Measurements from ENCODE around the gene FCER1G.
A peak's percentile ranks its signal among the peaks of the same experiment; 100 is the strongest.
"Not testable (repeated sequence)": the region's sequence is repeated elsewhere in the genome, so short reads cannot be mapped to it uniquely, and the experiment has no call there.

The FCER1G gene

DNA sequence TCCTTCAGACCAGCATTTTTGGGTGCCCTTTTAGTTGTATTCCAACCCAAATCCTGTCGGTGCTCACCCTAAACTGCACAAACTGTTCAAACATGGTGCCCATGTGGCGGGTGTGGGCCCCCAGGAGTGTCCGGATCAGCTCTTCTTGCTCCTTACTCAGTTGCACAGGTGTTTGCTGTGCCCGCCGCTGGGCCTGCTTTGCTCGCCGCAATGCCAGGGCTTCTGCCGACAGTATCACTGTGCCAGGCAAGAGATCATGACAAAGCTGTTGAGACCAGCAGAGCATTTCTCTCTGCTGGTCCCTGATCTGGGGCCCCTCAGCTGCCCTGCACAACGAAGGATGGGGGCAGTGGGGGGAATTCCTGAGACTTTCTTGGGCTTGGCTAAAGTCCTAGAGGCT lies 18.0 kb downstream of the FCER1G start:
- no peak for DNase-seq (ENCODE audit: low spot score)

DNA sequence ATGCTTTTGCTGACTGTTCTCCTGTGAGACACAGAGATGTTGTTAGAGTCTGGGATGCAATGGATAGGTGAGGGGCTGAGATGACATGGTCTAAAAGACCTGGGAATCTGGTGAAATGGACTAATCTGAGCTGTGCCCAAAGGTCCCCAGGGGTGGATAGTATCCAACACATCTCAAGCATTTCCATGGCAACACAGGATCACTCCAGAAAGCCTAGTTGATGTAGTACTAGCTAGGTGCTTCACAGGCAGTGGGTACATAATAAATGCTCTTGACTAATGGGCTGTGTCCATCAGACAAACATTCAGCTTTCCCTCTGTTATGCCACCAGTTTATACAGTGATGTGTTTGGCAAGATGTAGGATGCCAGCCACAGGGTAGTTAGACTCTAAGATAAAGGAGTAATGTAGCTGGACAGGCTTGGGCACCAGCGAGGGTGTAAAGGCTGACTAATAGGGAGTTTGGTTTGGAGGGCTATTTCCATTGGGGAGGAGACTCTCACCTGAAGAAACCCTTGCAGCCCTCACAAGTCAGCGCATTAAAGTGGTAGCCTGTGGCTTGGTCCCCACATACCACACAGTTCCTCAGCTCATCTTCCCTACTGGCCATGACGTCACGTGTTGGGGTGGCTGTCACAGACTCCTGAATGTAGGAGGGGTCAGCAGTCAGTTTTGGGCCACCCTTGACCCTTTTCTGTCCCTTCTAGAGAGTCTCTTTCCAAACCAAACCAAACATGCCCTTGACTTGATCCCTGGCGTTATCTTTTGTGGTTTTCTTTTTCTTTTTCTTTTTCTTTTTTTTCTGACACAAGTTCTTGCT lies 21.1 kb downstream of the FCER1G start:
- no peak for DNase-seq (ENCODE audit: low spot score)

DNA sequence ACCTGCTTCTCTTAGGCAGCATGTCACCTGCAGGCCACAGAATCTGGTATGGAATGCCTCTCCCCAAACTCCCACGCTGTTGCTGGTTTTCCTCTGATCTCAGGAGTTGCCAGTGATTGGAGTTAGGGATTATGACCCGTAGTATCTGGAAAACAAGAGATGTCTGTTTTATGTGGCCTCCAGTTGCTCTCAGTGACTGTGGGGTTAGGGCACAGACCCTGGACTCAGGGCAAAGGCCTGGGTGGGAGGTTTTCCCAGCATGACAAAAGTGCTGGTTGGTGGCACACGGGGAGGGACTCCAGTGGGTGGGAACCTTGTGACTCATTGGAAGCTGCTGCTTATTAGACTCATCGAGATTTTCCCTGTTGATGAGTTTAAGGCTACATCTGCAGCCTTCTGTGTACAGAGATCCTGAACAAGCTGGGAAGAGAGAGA lies 23.0 kb downstream of the FCER1G start, which contains the start of gene NR1I3:
Gene NR1I3 (minus strand): TSS at position 165 of the 435 bp plus-strand sequence. CDS start 1,638 bp downstream, outside the sequence.
- DNase-seq (ENCODE audit: low spot score) = no peak

DNA sequence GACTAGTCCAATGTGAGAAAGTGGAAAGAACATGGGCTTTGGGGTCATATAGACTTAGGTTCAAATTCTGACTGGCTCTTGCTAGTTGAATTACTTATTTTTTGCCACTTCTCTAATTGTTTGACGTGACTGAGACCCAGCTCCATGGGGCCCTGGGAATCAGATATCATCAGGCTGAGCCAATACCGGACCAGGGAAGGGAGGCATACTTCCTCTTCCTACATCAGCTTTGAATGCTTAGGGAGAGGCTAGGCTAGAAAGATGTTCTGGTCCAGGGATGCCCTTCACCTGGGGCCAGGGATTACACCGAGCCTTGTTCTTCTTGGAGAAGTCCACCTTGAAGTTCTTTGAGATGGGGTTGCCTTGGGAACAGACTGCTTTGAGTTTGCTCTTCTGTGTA lies 26.6 kb downstream of the FCER1G start:
- DNase-seq (ENCODE audit: low spot score) = no peak

DNA sequence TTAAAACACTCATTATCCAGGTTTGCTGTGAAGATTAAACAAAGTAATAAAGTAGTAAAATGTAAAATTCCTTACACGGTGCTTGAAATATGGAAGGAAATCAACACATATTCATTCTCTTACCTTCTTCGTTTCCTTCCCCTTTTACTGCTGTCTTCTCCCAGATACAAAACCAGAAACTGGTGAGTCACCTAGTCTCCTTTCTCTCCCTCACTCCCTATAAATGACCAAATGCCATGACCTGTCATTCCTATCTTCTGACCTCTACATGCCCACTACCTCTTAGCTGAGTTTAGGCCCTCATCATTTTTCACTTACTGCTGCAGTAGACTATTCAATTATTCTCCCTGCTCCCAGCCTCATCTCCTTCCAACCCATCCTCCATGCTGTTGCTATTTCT lies 27.2 kb downstream of the FCER1G start:
- no peak for DNase-seq (ENCODE audit: low spot score)

DNA sequence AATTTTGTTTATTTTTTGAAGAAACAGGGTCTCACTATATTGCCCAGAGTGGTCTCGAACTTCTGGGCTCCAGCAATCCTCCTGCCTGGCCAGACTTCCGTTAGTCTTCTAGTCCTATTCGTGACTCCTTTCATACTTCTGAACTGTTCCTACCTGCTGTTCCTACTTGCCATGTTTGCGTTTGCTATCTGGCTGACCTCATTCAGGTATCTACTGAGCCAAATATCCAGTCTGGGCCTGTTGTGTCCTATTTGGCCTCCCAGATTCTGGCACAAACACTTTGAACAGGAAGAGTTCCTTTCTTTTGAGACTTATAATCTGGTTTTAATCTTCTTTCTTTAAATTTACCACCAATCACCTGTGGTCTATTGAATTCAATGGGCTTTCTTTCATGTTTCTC lies 29.8 kb downstream of the FCER1G start:
- no peak for DNase-seq (ENCODE audit: low spot score)

DNA sequence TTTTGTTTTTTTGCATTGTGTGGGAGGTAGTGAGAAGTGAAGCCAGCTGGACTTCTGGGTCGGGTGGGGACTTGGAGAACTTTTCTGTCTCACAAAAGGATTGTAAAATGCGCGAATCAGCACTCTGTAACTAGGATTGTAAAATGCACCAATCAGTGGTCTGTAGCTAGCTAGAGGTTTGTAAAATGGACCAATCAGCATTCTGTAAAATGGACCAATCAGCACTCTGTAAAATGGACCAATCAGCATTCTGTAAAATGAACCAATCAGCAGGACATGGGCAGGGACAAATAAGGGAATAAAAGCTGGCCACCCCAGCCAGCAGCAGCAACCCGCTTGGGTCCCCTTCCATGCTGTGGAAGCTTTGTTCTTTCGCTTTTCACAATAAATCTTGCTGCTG lies 35.0 kb downstream of the FCER1G start:
- not testable (repeated sequence) for DNase-seq (ENCODE audit: low spot score)

DNA sequence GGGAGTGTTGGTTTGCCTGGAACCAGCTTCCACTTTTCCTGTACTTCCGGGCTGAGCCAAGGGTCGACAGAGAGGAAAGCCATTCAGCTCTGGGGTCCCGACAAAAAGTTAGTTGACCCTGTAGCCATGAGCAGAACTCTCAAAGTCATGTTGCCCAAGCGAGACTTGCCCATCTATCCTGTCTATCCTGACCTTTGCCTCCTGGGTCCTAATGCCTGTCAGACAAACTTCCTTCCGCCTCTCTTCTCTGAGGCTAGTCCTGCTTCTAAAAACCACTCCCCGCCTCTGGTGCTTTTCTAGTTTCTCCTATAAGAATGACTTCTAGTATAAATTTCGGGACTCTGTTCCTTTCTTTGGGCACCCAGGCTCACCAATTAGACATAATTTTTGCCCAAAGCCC lies 35.7 kb downstream of the FCER1G start:
- no peak for DNase-seq (ENCODE audit: low spot score)

DNA sequence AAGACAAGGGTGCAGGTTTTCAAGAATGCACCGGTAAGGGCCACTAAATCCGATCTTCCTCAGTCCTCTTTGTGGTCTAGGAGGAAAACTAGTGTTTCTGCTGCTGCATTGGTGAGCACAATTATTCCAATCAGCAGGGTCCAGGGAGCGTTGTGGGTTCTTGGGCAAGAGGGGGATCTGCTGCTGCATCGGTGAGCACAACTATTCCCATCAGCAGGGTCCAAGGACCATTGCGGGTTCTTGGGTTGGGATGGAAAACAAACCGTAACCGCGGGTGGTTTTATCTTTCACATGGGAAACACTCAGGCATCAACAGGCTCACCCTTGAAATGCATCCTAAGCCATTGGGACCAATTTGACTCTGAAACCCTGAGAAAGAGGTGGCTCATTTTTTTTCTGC lies 36.5 kb downstream of the FCER1G start:
- DNase-seq (ENCODE audit: low spot score) = no peak

DNA sequence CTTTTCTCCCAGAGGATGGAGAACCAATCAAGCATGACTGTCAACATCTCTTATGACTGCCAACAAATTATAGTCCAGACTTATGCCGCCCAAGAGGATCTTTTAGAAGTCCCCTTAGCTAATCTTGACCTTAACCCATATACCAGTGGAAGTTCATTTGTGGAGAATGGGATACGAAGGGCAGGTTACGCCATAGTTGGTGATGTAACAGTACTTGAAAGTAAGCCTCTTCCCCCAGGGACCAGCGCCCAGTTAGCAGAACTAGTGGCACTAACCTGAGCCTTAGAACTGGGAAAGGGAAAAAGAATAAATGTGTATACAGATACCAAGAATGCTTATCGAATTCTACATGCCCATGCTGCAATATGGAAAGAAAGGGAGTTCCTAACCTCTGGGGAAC lies 40.2 kb downstream of the FCER1G start:
- DNase-seq (ENCODE audit: low spot score) = not testable (repeated sequence)

DNA sequence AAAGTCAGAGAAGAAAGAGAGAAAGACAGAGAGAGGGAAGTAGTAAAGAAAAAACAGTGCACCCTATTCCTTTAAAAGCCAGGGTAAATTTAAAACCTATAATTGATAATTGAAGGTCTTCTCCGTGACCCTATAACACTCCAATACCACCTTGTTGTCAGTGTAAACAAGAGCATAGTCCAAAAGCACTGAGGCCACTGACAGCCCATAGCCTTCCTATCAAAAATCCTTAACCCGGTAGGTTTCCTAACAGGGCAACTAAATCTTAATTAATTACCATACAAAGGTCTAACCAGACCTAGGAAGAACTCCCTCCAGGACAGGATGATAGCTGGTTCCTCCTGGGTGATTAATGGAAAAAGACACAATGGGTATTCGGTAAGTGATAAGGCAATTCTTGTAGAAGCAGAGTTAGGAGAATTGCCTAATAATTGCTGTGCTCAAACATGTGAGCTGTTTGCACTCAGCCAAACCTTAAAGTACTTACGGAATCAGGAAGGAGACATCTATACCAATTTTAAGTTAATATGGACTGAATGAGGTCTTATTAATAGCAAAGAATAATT lies 40.9 kb downstream of the FCER1G start:
- not testable (repeated sequence) for DNase-seq (ENCODE audit: low spot score)

DNA sequence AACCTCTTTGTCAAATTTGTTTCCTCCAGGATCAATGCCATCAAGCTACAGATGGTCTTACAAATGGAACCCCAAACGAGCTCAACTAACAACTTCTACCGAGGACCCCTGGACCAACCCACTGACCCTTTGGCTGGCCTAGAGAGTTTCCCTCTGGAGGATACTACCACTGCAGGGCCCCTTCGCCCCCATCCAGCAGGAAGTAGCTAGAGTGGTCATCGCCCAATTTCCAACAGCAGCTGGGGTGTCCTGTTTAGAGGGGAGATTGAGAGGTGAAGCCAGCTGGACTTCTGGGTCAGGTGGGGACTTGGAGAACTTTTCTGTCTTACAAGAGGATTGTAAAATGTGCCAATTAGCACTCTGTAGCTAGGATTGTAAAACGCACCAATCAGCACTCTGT lies 42.0 kb downstream of the FCER1G start:
- not testable (repeated sequence) for DNase-seq (ENCODE audit: low spot score)

DNA sequence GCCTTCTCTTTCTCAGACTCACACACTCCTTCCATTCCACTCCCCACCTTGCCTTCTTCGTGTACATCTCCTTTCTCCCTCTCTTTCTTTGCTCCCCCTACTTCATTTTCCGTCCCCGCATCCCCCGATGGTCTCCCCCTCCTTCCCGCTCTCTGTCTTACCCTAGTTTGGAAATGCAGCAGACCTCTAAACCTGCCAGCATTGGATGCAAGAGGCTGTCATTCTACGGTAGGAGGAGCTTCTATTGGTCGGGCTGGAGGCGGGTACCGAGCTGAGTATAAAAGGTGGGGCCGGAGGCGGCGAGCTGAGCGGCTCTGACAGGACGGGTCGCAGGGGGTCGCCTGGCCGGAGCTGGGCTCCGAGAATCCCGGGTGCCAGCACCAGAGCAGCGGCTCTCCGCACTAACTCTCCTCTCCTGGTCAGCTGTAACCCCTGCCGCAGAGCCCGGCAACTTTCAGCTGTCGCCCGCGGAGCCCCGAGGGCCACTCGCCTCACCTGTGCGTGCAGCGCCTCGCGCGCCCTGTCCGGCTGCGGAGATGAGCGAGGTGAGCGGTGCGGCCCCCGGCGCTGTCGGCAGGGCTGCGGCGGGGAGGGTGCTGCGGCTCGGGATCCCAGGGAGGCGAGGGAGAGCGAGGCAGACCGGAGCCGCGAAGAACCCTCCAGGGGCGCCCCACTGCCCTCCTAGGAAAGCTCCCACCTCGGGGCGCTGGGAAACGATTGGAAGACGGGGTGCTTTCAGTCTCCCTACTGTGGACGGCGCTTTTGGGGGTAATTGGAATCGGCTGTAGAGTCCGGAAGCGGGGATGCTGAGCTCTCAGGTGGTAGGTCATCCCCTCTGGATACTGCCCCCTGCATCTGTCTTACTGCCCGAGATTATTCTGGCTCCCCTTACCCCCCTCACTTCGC lies 43.6 kb downstream of the FCER1G start, which contains the start of gene PCP4L1:
Gene PCP4L1 (plus strand): TSS at position 307 of the 906 bp plus-strand sequence. CDS start 230 bp downstream, at position 537.
- peak; percentile 72 for DNase-seq (ENCODE audit: low spot score)

DNA sequence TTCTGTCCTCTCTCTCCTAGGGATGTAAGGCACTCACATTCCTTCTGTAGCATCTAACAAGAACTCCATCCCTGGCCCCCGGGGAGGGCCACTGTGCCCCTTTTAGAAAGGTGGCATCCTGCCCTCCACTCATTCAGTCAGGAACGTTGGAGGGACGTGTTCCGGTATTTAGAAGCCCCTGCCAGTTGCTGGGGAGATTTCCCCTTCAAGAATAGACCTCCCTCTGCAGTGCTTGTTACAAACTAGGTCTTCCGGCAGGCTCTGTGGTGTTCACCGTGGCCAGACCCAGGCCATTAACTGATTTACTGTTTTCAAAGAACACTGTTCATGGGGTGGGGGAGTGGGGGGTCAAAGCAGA lies 44.2 kb downstream of the FCER1G start:
- DNase-seq (ENCODE audit: low spot score) = no peak

DNA sequence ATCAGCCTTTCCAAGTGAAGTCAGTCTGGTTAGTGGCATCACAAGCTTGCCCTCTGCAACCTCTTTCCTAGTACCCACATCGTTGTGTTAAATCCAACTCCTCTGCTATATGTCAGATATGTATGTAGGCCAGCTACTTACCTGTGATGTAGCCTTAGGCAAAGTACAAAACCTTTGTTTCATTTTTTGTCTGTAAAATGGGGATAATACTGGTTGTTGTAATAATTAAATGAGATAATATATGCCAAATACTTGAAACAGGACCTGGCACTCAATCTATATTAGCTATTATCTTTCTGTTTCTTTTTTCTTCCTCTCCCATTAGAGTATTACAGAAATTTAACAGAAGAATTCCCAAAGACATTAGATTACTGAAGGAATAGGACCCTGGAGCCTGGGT lies 44.7 kb downstream of the FCER1G start:
- no peak for DNase-seq (ENCODE audit: low spot score)

DNA sequence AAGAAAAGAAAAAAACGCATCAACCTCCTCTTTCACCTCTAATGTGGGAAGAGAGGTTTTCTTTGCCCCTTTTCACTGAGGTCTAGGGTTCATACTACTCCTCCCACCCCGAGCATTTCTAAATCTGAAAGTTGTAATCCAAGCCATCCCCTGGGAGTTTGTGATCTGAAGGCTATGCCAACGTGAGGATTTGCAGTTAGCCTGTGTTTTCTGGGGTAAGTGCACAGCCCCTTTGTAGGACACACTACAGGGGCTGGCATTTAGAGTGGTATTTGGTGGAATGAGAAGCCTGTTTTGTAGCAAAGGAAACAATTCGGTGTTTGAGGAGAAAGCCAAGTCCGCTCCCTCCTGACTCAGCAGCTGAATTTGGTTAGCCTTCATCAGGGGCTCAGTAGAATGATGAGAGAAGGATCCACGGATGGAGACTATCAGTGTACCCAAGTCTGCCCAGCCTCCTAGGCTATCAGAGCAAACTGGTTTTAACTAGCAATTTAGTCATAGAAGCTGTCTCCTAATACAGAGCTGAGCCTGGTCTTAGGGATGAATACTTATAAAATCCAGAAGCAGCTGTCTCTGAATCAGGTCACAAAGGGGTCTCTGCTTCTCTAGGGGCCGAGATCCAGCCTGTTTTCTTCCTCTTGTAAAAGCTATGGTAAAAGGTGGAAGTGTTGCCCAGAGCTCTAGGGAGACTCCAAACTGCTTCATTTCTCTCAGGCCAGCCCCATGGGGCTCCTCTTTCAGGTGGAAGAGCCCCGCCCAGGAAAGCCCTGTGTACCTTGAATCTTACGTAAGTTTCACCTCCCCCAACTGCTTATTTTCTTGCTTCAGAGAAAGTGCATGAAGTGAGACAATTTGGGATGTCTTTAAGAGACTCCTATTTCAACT lies 45.5 kb downstream of the FCER1G start:
- DNase-seq (ENCODE audit: low spot score) = no peak

DNA sequence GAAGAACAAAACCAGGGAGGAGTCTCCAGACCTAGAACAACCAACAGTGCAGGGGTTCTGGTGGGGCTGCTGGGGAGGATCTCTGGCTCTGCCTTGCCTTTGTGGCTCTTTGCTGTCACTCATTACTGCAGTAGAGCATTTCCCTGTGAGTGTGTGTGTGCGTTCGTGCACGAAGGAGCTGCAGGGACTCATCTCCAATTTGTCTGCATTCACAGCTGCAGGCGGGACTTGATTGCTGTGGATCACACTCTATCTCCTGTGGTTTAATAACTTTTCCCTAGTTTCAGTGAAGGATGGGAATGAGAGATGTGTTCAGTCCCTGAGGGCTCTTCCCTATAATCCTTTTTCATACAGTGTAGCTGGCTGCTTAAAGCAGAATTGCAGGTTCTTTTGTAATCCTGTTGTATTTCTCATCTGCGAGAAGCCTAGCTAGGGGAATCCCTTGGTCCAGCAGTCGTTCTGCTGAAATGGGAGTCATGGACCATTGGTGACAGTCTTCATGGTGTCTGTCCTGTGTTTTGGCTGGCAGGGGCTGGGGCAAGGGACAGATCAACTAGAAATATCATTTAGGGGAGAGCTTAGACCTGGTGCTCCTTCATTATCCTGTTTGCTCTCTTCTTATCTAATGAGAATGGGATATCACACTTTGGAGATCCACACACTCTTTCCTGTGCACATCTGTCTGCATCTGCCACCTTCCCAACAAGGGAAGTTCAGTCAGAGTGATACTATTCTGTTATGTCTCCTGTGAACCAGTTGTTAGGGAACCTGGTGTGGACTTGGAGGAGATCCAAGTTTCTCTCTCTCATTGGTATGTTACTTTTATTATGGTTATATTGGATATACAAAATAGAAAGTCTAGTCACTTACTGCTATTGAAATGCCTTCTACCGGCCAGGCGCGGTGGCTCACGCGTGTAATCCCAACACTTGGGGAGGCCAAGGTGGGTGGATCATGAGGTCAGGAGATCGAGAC lies 46.5 kb downstream of the FCER1G start:
- DNase-seq (ENCODE audit: low spot score) = no peak

DNA sequence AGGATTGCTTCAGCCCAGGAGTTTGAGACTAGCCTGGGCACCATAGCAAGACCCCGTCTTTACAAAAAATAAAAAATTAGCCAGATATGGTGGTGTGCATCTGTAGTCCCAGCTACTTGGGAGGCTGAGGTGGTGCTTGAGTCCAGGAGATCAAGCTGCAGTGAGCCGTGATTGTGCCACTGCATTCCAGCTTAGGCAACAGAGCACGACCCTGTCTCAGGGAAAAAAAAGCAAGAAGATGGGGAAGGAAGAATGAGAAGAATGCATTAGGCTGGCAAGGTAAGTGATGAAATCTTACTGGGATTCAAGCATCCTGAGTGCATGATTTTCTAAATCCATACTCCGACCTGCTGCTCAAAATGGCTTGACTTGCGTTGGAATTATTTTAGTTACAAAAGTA lies 50.2 kb downstream of the FCER1G start:
- DNase-seq (ENCODE audit: low spot score) = no peak

DNA sequence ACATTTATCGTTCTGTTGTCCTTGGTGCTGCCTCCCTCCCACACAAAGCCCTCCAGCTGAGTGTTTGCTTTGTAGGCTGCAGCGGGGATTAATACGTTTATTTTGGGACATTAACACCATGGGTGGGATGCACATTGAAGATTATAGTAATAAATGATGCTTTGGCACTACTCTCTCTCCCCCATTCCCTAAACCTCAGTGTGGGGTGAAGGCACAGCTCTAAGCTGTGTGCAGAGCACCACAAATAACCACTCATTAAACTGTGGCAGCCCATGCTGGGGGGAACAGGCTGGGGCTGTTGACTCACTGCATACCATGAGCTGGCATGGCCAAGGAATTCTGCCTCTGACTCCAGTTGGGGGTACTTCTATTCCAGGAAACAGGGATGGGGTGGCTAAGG lies 51.1 kb downstream of the FCER1G start:
- DNase-seq (ENCODE audit: low spot score) = no peak

DNA sequence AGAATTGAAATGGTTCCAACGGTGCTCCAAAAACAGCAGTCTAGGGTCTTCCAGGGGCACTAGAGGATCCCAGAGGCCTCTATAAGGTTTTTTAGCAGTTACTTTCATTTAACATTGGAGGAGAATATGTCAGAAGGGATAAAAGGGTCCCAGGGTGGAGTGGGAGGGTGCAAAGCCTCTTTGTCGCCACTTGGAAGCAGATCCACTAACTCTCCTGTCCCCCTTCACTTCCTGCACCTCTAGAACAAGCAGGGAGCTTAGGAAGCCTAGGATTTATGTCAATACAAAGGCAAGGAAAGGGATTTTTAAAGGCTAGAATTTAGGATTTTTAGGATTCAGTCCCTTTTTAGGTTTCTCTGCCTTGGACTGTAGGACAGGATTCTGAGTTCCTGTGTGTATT lies 51.7 kb downstream of the FCER1G start:
- DNase-seq (ENCODE audit: low spot score) = no peak
